GM18526 (cell line): ENCODE measurements around the gene TMEM208.

Experiments used
- POLR2A ChIP-seq: IDR thresholded peaks from 3 replicates; pipeline ENCODE4 v1.6.1; 2011; ENCODE audit not compliant: insufficient read length; ENCODE audit errors: extremely low read depth

The TMEM208 gene

DNA sequence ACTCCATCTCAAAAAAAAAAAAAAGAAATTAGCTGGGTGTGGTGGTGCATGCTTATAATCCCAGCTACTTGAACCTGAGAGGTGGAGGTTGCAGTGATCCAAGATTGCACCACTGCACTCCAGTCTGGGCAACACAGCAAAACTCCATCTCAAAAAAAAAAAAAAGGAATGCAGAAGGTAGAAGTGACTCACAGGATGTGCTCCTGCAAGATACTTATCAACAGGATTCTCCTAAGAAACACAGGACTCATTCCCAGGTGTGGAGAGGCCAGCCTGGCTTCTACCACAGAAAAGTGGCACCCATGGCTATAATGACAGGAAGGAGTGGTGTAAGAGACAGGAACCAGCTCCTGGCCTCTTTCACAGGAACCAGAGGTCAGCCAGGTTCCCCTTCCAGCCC, 14.2 kb upstream of the TMEM208 start:
- TF ChIP-seq POLR2A: no peak

DNA sequence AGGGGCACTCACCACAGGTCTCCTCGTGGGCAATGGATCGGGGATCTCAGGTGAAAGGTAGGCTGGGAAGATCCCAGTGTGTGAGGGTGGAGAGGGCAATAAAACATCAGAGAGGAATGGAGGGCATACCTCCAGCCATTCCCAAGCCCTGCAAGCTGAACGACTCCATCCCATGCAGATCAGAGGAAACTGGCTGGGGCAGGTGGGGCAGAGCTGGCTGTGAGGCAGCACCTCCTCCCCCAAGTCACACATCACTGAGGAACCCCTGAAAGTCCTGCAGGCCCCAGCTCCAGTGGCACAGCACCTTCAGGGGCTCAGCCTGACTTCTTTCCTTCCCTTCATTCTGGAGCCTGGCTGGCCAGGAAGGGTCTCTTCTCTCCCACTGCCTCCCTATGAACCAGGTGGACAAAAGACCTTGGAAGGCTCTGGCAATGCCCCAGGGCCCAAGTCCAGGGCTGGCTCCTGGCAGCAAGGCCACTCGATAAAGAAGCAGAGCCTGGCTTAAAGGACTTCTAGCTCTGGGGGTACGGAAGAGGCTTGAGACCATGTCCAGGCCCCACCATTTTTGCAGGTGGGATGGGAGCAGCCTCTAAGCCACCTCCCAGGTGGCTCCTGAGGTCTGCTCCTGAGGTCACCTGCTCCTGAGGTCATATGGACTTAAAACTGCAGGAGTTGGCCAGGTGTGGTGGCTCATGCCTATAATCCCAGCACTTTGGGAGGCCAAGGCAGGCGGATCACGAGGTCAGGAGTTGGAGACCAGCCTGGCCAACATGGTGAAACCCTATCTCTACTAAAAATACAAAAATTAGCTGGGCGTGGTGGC, 13.5 kb upstream of the TMEM208 start:
- TF ChIP-seq POLR2A: no peak

DNA sequence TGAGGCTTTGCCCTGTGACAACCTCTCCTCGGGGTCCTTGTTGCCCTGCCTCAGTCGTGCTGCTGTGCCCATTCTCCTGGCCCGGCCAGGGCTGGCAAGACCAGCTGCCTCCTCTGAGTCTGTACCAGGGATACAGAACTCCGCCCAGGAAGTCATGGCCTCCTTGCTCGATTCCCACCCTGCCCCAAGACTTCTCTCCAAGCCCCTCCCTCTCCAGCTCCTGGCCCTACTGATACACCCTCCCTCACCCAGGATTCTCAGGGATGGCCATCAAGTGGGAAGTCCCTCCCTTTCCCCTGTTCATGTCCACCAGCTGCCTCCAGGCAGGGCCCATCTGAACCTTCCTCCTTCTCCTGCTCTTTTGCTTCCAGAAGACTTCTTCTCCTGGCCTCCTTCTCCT, 11.2 kb upstream of the TMEM208 start:
- no peak for TF ChIP-seq POLR2A

DNA sequence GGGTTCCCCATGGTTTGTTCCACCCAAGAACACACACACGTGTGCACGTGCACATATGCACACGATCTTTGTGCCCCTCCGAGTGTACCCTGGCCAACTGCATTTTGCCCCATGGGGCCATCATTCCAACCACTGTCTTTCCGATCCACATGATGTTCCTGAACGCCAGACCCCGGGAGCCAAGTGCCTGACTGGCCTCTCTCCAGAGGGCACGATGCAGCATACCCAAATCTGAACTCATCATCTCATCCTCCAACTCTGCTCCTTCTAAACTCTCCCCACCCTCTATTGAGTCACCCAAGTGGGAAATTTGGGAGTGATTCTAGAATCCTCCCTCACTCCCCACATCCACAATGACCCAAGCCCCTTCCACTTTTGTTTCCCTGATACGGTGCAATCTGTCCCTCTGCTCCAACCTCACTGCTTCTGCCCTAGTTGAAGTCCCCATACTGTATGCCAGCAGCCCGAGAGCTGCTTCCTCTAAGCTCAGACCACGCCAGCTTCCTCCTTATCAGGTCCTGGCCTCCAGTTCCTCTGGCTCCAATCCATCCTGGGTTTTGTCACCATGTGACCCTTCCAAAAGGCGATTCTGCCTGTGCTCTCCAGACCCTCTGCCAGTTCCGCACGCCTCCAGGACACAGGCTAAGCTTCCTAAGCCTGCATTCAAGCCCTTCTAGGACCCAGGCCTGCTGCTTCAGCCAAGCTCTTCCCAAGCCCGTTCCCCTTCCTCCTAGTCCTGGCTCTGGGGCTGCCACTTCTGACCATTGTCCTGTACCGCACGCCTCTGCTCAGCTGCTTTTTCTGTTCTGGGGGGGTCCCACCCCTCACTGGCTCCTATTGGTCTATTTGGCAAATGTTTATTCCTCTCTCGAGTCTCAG, 10.1 kb upstream of the TMEM208 start:
- no peak for TF ChIP-seq POLR2A

DNA sequence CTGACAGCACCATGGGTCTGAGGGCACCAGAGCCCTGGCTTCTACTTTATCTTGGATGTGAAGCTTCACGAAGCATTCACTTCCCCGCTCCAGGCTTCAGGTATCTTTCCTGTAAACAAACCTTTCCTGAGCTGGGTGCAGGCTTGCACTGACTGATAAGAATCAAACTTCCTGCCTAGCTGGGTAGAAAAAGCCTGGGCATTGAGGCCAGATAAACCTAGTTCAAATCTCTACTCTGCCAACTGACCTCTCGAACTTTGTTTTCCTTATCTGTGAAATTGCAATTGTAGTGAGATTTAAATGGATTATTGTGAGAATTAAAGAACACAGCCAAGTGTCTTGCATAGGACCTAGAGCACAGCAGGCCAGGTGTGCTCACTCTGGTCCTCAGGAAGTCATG, 2.9 kb upstream of the TMEM208 start:
- no peak for TF ChIP-seq POLR2A

DNA sequence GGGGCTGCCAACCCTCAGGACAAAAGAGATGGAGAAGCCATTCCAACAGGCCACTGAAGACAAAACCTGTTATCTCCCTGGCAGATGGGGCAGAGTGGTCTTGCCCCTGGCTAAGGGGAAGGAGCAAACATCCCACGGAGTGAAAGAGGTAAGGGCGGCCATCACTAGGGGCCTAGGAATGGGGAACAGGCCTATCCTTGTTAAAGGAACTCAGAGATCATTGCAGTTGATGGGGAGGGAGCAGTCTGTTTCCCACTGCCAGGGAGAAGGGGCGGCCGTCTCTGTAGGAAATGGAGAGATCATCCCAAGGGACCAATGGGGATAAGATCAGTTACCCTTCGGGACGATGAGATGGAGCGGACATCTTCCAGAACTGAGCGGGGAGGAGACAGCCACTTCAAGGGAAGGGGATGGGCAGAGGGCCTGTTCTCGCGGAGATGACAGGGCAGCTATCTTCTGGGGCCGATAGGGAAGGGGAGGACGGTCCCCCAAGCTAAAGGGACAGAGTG, 581 bp upstream of the TMEM208 start:
- no peak for TF ChIP-seq POLR2A

DNA sequence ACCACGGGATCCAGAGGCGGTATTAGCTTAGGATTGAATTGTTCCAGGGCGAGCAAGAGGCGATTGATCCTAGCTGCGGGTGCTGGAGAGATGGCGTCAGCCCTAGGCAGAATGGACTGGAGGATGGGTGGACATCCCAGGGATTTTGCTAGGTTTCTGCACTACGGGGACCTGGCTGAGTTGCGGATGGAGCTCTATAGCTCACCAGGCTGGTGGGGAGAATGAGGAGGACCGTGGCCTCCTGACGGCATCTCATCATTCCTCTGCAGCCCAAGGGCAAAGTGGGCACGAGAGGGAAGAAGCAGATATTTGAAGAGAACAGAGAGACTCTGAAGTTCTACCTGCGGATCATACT, 614 bp downstream of the TMEM208 start:
- no peak for TF ChIP-seq POLR2A

DNA sequence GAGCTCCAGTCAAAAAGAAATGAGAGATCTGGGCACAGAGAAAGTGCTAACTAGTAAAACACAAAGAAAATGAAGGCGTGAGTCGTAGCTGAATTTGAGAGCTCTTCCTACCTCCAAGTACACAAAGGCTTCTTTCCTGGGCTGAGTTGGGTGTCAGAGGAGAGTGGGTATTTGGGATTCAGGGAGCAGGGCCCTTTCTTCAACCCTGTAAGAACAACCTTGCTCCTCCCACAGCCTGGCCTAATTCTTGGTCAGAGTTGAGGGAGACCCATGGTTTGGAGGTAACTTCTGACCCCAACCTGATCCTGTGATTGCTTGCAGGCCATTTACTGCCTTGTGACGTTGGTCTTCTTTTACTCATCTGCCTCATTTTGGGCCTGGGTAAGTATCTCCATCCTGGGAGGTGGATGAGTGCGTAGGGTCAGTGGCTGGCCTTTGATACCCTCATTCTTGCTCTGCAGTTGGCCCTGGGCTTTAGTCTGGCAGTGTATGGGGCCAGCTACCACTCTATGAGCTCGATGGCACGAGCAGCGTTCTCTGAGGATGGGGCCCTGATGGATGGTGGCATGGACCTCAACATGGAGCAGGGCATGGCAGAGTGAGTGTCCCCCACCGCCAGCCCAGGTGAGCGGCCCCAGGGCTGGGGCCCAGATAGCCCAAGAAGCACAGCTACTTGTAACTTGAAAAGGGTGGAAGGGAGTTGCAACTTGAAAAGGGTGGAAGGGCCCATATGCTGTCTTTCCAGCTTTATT, 1.3 kb downstream of the TMEM208 start:
- no peak for TF ChIP-seq POLR2A

DNA sequence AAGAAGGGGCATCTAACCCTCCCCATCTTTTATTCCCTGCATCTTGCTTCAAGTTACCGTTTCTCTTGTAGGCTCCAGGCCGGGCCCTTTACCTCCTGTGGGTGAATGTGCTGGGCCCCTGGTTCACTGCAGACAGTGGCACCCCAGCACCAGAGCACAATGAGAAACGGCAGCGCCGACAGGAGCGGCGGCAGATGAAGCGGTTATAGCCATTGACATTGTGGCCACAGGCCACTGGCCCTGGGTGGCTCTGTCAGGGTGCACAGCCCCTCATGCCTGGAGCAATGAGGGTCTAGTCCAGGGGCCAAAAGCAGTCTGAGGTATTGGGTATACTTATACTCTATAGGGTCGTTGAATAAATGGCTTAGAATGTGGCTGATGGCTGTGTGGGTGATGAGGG, 2.0 kb downstream of the TMEM208 start:
- no peak for TF ChIP-seq POLR2A

DNA sequence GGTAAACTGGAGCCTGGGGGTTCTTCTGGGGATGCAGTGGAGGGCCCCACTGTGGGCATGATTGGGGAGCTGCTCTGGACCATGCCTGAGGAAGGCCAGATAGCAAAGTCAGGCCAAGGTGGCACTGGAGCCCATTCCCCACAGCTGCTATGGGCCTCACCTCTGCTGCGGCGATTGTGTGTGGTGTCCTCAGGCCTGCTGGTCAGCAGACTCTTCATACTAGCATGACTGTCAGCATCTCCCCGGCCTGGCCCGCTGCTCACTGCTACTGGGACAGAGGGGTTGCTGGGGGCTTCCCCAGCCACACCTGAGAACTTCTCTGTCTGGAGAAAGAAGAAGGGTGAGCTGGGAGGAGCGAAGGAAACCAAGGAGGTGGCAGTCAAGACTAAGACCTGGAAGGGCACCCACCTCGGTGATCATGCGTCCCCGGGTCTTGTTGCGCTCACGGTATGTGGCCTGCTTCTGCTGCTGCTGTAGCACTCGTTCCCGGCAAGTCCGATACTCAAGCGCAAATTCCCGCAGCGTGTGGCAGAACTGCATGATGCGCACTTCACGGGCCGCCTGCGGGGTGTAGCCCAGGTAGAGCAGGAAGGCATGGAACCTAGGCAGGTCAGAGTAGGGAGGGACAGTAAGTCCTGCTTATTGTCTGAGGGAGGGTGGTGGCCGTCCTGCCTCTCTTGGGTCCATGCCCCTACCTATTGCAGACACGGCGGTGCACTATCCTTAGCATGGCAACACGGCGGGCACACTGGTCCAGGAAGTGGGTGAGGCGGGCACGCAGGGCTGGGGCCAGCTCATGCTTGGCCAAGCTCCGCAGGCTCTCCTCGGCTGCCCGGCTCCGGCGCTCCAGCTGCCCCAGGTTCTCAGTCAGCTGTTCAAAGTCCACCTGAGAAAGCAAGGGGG, 3.2 kb downstream of the TMEM208 start:
- no peak for TF ChIP-seq POLR2A

DNA sequence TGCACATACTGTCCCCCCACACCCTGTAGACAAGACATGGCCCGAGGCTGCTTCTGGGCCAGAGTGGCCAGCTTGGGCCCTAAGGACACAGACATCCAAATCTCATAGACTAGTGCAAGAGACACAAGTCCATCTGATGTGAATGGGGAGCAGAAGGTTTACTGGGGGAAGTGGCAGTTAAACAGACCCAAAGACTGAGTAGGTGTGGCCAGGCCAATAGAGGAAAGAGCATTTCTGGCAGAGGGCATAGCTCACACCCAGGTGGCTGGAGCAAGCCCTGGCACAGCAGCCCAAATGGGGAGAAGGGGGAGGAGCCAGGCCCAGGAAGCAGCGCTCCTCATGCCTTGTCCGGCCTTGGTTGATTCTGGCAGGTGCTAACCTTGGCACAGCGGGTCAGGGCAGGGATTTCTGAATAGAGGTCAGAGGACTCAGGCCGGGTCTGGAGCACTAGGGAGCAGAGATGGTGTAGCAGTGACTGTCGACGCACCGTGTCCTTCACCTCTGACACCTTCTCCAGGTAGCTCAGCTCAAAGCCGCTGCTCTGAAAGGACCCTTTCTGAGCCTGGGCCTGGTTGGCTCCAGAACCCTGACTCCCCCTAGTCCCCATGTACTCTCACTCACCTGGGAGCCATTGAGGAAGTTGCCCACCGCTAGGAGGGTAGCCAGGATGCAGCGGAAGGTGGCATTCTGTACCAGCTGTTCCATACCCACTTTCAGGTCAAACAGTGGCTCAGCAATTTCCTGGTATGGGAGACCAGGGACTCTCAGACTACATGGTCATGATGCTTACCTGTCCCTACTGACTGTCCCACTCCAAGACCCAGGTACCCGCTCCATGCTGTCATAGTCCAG, 4.1 kb downstream of the TMEM208 start:
- no peak for TF ChIP-seq POLR2A

DNA sequence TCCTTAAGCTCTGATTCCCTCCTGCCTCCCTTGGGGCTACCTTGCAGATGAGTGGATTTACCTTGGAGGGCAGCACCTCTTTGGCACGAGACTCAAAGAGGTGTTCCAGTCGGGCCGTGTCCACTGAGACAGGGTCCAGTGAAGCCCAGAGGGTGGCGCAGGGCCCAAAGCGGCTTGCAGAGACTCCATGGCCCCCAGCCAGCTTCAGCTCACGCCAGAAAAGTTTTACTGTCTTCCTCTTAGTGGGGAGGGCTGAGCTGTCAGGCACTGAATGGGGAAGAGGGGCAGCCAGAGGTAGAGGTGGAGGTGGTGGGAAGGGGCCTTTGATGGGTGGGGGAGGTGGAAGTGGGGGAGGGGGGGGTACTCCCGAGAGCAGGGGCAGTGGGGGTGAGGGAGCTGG, 6.7 kb downstream of the TMEM208 start:
- no peak for TF ChIP-seq POLR2A

DNA sequence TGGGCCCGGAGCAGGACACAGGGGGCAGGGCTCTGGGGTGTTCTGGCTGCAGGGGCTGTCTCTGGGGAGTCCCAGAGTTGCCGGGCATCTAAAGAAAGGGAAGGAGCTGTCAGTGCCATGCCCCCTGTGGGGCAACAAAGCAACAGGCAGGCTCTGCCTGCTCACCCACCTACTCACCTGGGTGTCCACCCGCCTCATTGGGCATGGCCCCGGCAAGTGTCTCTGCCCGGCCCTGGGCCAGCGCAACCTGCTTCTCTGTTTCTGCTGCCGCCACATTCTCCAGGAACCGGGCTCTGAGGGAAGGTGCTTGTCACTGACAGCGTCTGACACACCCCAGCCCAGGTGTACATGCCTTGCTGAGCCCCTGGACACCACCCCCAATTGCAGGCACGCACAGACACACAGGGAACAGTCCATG, 7.3 kb downstream of the TMEM208 start:
- TF ChIP-seq POLR2A: no peak
